Astrocyte (in vitro differentiated cells and primary cell): Measurements from ENCODE around the gene DCUN1D4.

Experiments used
- CTCF ChIP-seq: IDR thresholded peaks from 2 replicates; pipeline ENCODE4 v1.5.1; 2011; ENCODE audit warnings: low read depth, mild to moderate bottlenecking, inconsistent platforms, low read length, moderate library complexity; ENCODE audit not compliant: insufficient read depth
- EZH2 ChIP-seq: IDR thresholded peaks from 2 replicates; pipeline ENCODE4 v1.6.1; 2012; ENCODE audit warnings: mild to moderate bottlenecking, low read length, inconsistent platforms; ENCODE audit not compliant: insufficient read depth

- no peak for TF ChIP-seq CTCF
- TF ChIP-seq EZH2 = no peak
These were observed 58.4 kb downstream of the DCUN1D4 start for GRCh38 chr4:51901363-51901762.
